ENCODE data around the gene DNER. TPM values are rescaled to one million over a fixed set of nuclear protein-coding genes. Genes with fewer than 3 reads are reported as not detected.
"Not testable (repeated sequence)": the region's sequence is repeated elsewhere in the genome, so short reads cannot be mapped to it uniquely, and the experiment has no call there.

The DNER gene
- polyA plus RNA-seq, 3 donors = 57.8 to 61.4 (median 61.3) TPM

DNA sequence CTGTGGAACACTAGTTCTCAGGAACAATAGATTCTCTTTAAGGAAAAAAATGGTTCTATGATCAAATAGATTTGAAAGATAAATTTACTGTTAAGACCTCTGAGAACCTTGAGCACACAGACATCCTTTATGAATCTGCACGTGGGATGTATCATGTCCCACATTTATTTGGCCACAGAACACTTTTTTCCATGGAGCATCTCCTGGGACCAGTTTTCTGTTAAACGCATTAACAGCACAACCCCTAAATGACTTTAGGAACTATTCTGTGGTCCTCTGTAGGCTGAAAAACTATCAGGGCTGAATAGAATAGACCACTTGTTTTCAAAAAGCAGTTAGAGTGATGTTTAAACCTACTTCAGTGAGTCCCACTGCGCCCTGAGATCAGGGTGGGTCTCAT is 311.1 kb downstream of the DNER start:
- DNase-seq (ENCODE audit: extremely low read depth in 1 of 11, low read depth in 9 of 11, low spot score in 4 of 11) = no peak

DNA sequence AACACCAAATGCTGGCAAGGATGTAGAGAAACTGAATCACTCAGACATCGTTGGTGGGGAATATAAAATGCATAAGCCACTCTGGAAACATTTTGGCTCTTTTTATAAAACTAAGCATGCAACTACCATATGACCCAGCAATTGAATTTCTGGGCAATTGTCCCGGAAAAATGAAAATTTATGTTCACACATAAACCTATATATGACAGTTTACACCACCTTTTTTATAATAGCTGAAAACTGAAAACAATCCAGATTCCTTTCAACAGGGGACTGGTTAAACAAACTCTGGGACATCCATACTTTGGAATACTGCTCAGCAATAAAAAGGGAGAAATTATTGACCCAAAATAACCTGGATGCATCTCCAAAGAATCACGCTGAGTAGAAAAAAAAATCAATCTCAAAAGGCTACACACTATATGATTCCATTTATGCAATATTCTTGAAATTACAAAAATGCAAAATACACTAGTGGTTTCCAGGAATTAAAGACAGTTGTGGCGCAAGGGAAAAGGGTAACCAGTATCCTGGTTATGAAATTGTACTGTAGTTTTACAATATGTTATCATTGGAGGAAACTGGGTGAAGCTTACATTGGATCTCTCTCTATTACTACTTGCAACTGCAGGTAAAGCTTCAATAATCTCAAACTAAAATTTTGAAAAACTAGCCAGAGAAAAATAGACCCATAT is 313.0 kb downstream of the DNER start:
- DNase-seq (ENCODE audit: extremely low read depth in 1 of 11, low read depth in 9 of 11, low spot score in 4 of 11) = no peak

- no peak for DNase-seq (ENCODE audit: extremely low read depth in 1 of 11, low read depth in 9 of 11, low spot score in 4 of 11)
Measured at GRCh38 chr2:229393926-229394325, 320.4 kb downstream of the DNER start.

DNA sequence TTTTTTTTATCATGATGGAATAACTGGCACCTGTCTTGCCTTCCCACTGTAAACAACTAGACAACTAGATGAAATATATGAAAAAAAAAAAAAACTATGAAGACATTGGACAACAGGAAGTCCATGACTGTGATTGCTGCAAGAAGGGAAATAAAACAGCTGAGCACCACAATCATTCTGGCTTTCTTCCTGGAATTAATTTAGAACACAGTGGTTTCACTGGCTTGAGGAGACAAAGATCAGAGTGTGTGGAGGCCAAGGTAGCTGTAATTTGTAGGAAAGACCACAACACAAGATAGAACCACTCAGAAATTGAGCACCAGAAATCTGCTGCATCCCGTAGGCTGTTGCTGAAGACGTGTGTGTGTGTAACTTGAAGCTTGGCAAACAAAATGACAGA is 322.2 kb downstream of the DNER start:
- DNase-seq (ENCODE audit: extremely low read depth in 1 of 11, low read depth in 9 of 11, low spot score in 4 of 11) = no peak

- no peak for DNase-seq (ENCODE audit: extremely low read depth in 1 of 11, low read depth in 9 of 11, low spot score in 4 of 11)
Measured at GRCh38 chr2:229388731-229389130, 325.6 kb downstream of the DNER start.

DNA sequence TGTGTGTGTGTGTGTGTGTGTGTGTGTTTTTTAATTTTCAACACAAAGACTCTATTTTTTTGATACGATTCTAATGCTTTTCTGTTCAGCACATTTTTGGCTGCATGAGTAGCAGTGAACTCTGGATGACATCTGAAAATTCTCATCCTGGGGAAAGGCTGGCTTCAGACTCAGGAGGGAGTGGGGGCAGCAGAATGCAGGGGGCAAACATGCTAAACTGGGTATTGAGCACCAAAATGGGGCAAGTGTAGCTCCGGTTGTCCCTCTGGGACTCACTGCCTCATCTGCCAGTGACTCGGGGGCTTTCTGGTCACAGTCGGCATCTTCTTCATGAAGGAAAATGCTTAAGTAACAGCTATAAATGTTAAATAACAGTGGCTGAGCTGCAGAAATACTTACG is 326.5 kb downstream of the DNER start:
- DNase-seq (ENCODE audit: extremely low read depth in 1 of 11, low read depth in 9 of 11, low spot score in 4 of 11) = peak in 1 of 11 donors; percentile 4

DNA sequence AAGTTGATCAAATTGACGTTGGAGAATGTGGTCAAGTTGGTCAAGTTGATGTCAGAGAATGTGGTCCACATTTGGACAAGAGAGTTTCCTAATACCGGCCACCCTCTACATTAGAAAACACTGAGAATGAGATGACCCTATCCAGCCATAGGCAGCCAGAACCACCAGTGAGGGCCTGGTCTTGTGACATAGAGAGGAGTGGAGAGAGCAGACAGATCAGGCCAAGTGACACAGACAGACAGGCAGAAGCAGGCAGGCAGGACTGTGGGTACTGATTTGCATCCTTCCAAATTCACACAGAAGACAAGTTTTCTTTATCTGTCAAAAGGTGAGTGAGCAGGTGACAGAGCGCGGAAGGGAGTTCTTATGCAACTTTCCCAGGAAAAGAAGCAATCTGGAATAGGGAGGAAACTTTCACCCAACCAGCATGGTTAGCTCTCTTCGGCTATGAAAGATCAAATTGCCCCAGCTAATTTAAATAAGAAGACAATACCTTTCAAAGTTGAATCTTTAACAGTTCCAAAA is 334.2 kb downstream of the DNER start:
- no peak for DNase-seq (ENCODE audit: extremely low read depth in 1 of 11, low read depth in 9 of 11, low spot score in 4 of 11)

DNA sequence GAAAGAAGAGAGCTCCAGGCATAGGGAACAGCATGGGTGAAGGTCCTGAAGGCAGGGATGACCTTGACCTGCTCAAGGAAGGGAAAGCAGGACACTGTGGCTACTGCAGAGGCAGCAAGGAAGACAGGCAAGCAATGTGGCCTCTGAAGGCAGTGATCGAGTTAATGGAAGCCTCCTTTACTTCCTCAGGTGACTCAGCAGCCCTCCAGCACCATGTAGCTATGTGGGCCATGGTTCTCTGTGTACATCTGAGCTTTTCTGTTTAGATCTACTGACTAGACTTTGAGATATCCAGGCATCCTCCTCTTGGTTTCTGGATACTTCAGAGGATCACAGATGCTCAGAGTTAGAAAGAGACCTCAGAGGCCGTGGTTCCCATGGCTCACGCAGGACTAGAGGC is 336.0 kb downstream of the DNER start:
- no peak for DNase-seq (ENCODE audit: extremely low read depth in 1 of 11, low read depth in 9 of 11, low spot score in 4 of 11)

DNA sequence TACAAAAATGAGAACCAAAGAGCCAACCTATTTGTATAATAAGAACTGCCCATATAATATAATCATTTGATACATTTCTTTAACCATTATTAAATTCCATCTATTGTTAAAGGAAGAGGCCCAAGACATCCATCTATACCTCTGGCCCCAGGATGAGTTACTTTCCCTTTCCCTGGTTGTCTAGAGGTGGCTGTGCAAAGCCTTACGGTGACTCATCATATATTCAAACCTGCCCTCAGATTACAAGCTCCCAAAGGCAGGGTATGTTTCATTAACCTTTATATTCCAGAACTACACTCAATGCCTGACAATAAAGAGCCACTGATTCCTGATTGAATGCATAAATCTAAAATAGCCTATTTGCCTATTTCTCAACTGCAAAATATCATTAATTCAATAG is 337.5 kb downstream of the DNER start:
- DNase-seq (ENCODE audit: extremely low read depth in 1 of 11, low read depth in 9 of 11, low spot score in 4 of 11) = no peak

GRCh38 chr2:229375251-229375650 is 339.1 kb downstream of the DNER start:
- DNase-seq (ENCODE audit: extremely low read depth in 1 of 11, low read depth in 9 of 11, low spot score in 4 of 11) = no peak

GRCh38 chr2:229373311-229373710 is 341.0 kb downstream of the DNER start:
- not testable (repeated sequence) for DNase-seq (ENCODE audit: extremely low read depth in 1 of 11, low read depth in 9 of 11, low spot score in 4 of 11)

- no peak for DNase-seq (ENCODE audit: extremely low read depth in 1 of 11, low read depth in 9 of 11, low spot score in 4 of 11)
Measured at GRCh38 chr2:229372207-229372606, 342.1 kb downstream of the DNER start.

GRCh38 chr2:229371086-229371485 is 343.3 kb downstream of the DNER start:
- no peak for DNase-seq (ENCODE audit: extremely low read depth in 1 of 11, low read depth in 9 of 11, low spot score in 4 of 11)

DNA sequence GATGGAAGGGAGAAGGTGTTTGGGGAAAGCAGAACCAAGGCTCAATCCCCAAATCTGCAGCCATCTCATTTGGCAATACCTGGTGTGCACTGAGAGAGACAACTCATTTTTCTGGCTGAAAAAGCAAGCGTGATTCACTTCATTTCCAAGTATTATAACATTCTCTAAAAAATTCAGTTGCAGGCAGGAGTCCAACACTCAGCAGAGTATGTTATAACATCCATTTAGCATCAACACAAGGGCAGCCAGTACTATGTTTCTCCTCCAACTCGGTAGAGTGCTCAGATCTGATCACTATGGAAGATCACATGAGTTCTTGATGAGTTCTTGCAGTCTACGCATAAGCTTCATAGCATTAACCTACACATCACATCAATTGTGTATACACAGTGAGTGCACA is 343.8 kb downstream of the DNER start:
- DNase-seq (ENCODE audit: extremely low read depth in 1 of 11, low read depth in 9 of 11, low spot score in 4 of 11) = no peak

- no peak for DNase-seq (ENCODE audit: extremely low read depth in 1 of 11, low read depth in 9 of 11, low spot score in 4 of 11)
Measured at GRCh38 chr2:229363185-229363814, 351.1 kb downstream of the DNER start.

DNA sequence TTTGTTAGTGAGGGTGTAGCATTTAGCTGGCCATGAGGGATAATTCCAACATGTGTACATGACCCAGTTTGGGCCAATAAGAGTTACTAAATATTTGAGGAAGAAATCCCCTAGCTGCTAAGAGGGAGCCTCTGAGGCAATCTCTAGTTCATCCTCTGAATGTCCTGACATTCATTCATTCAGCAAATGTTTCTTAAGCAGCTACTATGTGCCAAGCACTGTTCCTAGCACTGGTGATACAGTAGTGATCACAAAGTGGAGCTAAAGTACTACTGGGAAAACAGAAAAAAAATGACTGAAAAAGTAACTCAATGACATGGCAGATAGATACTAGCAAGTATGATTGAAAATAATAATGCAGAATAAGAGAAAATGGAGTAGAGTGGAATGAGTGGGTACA is 363.5 kb downstream of the DNER start:
- no peak for DNase-seq (ENCODE audit: extremely low read depth in 1 of 11, low read depth in 9 of 11, low spot score in 4 of 11)

GRCh38 chr2:229350117-229350805 is 364.1 kb downstream of the DNER start:
- no peak for DNase-seq (ENCODE audit: extremely low read depth in 1 of 11, low read depth in 9 of 11, low spot score in 4 of 11)

GRCh38 chr2:229348128-229348527 is 366.2 kb downstream of the DNER start:
- DNase-seq (ENCODE audit: extremely low read depth in 1 of 11, low read depth in 9 of 11, low spot score in 4 of 11) = no peak

DNA sequence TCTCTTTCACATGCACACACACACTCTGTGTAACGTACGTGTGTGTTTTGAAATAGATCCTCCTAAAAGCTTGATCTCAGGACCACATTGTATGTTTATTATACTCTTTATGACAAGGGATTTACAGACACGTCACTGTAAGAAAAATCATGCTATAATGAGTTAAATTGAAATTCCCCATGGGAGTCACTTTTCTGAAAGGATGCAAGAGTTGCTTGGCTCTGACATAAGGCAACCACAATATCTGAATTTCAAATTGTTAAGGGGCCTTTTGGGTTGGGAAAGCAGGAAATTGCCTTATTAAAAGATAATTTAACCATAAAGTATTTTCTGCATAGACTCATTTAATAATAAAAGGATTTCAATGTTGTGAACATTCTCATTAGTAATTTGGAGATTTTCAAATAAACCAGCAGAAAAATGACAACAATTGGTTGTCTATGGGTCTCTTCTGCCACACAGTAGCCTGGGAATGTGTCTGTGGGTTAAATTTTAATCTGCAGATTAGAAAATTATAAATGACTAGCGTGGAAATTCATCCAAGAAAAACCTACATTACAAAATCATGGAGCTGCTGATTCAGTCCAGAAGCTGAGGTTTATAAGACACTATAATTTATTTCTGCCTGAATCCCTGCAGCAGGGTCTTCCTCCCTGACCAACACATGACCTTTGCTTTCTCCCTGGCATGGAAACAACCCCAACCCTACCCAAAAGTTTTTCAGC is 367.4 kb downstream of the DNER start:
- DNase-seq (ENCODE audit: extremely low read depth in 1 of 11, low read depth in 9 of 11, low spot score in 4 of 11) = no peak

DNA sequence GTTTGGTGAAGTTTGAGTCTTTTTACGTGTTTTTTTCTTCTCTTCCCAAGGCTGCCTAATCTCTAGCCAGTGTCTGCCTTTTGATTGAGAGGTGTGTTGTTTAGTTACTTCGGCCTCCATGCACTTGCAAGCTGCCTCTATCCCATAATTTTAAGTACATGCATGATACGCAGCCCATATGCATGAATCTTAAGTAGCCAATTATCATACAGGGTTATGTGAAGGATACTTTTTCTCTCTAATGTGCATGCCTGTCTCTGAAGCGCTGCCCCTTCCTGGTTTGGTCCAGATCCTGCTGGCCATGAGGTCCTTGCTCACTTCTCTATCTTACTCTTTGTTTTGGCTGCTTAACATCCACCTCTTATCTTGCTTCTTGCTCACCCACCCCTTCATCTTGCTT is 369.4 kb downstream of the DNER start:
- DNase-seq (ENCODE audit: extremely low read depth in 1 of 11, low read depth in 9 of 11, low spot score in 4 of 11) = no peak
